ENCODE results near the gene CTSZ. TPM values are rescaled to one million over a fixed set of nuclear protein-coding genes. Genes with fewer than 3 reads are reported as not detected.
A peak's percentile ranks its signal among the peaks of the same experiment; 100 is the strongest.

The CTSZ gene
- total RNA-seq, 2 experiments from 2014 or later, result 14.7 to 17.7 TPM

GRCh38 chr20:59035381-59035780 lies 28.3 kb upstream of the CTSZ start:
- intact Hi-C loops (cut with DNase I, micrococcal nuclease), result no loop called here
- H3K27ac ChIP-seq (ENCODE audit: low read depth in 1 of 2, low read length in 2 of 2), result no peak overlapping the region
- ChIA-PET CTCF (no interaction called here), POLR2A (no interaction called here)
- peaks cover 21% of the 10 kb centered on the region for H3K4me1 ChIP-seq (ENCODE audit: insufficient read depth, low read length)
- peaks cover 41% of the 10 kb centered on the region for H3K36me3 ChIP-seq (ENCODE audit: insufficient read depth, low read length)
- DNase-seq (no peak), ATAC-seq (ENCODE audit: poor library complexity) (no peak)
- no peak overlapping the region for H3K4me3 ChIP-seq (ENCODE audit: low read length)
- peaks cover 57% of the 10 kb centered on the region for H3K4me1 Mint-ChIP-seq (ENCODE audit: low read depth)
- TF ChIP-seq, protein P1, sequence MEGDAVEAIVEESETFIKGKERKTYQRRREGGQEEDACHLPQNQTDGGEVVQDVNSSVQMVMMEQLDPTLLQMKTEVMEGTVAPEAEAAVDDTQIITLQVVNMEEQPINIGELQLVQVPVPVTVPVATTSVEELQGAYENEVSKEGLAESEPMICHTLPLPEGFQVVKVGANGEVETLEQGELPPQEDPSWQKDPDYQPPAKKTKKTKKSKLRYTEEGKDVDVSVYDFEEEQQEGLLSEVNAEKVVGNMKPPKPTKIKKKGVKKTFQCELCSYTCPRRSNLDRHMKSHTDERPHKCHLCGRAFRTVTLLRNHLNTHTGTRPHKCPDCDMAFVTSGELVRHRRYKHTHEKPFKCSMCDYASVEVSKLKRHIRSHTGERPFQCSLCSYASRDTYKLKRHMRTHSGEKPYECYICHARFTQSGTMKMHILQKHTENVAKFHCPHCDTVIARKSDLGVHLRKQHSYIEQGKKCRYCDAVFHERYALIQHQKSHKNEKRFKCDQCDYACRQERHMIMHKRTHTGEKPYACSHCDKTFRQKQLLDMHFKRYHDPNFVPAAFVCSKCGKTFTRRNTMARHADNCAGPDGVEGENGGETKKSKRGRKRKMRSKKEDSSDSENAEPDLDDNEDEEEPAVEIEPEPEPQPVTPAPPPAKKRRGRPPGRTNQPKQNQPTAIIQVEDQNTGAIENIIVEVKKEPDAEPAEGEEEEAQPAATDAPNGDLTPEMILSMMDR (IDR thresholded peaks at IDR 0.05), result no peak
- H3K36me3 Mint-ChIP-seq (ENCODE audit: low read depth), result peaks cover 81% of the 10 kb centered on the region
- no peaks in the 10 kb centered on the region for H3K9me3 Mint-ChIP-seq
- no peaks in the 10 kb centered on the region for H3K27me3 Mint-ChIP-seq
- no peaks in the 10 kb centered on the region for H3K27me3 ChIP-seq (ENCODE audit: control insufficient read depth in 1 of 2, insufficient read depth in 2 of 2, low read length in 2 of 2)
- H3K9me3 ChIP-seq (ENCODE audit: control insufficient read depth in 1 of 2, insufficient read depth in 1 of 2, low read length in 2 of 2), result no peaks in the 10 kb centered on the region
- H3K4me3 Mint-ChIP-seq, result peak overlapping the region; percentile 22
- H3K27ac Mint-ChIP-seq, result no peak overlapping the region

DNA sequence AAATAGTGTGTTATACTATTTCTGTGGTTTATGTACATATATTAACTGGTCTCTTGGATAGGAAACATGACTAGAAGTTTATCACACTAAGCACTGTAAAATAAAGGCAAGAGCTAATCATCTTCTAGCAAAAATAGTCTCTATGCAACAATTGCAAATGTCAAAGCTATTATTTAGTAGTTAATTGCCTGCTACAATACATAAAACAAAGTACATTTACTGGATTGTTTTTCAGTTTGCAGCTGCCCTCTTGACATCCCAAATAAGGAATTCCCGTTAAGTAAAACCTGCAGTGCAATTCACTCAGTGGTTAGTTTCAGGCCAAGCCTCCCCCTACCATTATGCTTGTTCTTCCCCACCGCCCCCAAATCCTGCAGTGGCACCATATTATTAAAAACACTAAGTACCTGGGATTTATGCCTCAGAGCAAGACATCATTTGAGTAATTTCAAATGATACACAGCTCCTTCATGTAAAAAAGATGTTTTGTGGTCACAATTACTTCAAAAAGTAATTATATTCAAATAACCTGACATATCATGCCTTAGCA lies 26.6 kb upstream of the CTSZ start:
- no peaks in the 10 kb centered on the region for H3K27me3 ChIP-seq (ENCODE audit: control insufficient read depth in 1 of 2, insufficient read depth in 2 of 2, low read length in 2 of 2)
- intact Hi-C loops (cut with DNase I, micrococcal nuclease), result loop anchor here (2.0 to 5.0 kb wide), 5 partner anchors 53 to 646 kb away; partner anchors contain the start of genes NELFCD (in 1 of the 2) and VAPB (in 1 of the 2)
- no peak overlapping the region for H3K4me3 ChIP-seq (ENCODE audit: low read length)
- no peak for ATAC-seq (ENCODE audit: poor library complexity)
- H3K9me3 Mint-ChIP-seq, result no peaks in the 10 kb centered on the region
- peaks cover 57% of the 10 kb centered on the region for H3K4me1 Mint-ChIP-seq (ENCODE audit: low read depth)
- H3K27ac ChIP-seq (ENCODE audit: low read depth in 1 of 2, low read length in 2 of 2), result no peak overlapping the region
- TF ChIP-seq, protein P1 (IDR thresholded peaks at IDR 0.05), result no peak
- no peaks in the 10 kb centered on the region for H3K9me3 ChIP-seq (ENCODE audit: control insufficient read depth in 1 of 2, insufficient read depth in 1 of 2, low read length in 2 of 2)
- ChIA-PET CTCF (interaction anchor here (0.6 to 1.7 kb wide), 2 partner anchors 54 to 189 kb away, joined by 3 to 4 read pairs; no protein-coding TSS in a partner anchor), POLR2A (interaction anchor here (0.7 to 4.1 kb wide), 6 partner anchors 8 to 727 kb away, joined by 3 to 67 read pairs (median 20); partner anchors contain the start of genes PRELID3B and STX16)
- H3K27me3 Mint-ChIP-seq, result no peaks in the 10 kb centered on the region
- H3K36me3 Mint-ChIP-seq (ENCODE audit: low read depth), result peaks cover 86% of the 10 kb centered on the region
- peak overlapping the region; percentile 39 for H3K27ac Mint-ChIP-seq
- peaks cover 58% of the 10 kb centered on the region for H3K36me3 ChIP-seq (ENCODE audit: insufficient read depth, low read length)
- peaks cover 24% of the 10 kb centered on the region for H3K4me1 ChIP-seq (ENCODE audit: insufficient read depth, low read length)
- no peak for DNase-seq
- H3K4me3 Mint-ChIP-seq, result peak overlapping the region; percentile 60

DNA sequence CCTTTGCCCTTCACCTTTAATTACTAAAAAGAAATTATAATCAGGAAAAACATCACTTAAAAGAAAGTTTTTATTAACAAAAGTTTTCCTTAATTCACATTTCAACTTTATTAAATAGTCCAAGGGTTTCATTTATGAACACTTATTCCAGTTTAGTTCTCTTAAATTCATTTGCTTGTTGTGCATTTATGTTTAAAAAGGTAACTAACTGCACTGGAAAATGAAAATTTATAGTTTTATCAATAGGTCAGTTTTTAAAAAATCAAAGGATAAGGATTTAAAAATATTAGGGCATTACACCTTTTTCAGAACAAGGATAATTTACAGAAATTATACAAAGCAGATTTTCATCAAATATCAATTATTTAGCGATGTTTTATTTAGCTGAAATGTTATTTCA lies 26.0 kb upstream of the CTSZ start:
- Mint-ChIP-seq H3K9me3 (no peaks in the 10 kb centered on the region), H3K4me3 (peak overlapping the region; percentile 87), H3K4me1 (ENCODE audit: low read depth) (peaks cover 61% of the 10 kb centered on the region), H3K27ac (peak overlapping the region; percentile 87), H3K36me3 (ENCODE audit: low read depth) (peaks cover 88% of the 10 kb centered on the region), H3K27me3 (no peaks in the 10 kb centered on the region)
- Histone ChIP-seq H3K4me1 (ENCODE audit: insufficient read depth, low read length) (peaks cover 24% of the 10 kb centered on the region), H3K4me3 (ENCODE audit: low read length) (peak overlapping the region; percentile 76), H3K27me3 (ENCODE audit: control insufficient read depth in 1 of 2, insufficient read depth in 2 of 2, low read length in 2 of 2) (no peaks in the 10 kb centered on the region), H3K27ac (ENCODE audit: low read depth in 1 of 2, low read length in 2 of 2) (peak overlapping the region; percentile 81 to 86), H3K9me3 (ENCODE audit: control insufficient read depth in 1 of 2, insufficient read depth in 1 of 2, low read length in 2 of 2) (no peaks in the 10 kb centered on the region), H3K36me3 (ENCODE audit: insufficient read depth, low read length) (peaks cover 59% of the 10 kb centered on the region)
- POLR2A ChIA-PET, result interaction anchor here (0.7 to 4.1 kb wide), 13 partner anchors 9 to 726 kb away, joined by 3 to 67 read pairs (median 6); partner anchors contain the start of genes PRELID3B and STX16
- intact Hi-C loops (cut with DNase I, micrococcal nuclease), result loop anchor here (2.0 to 5.0 kb wide), 5 partner anchors 52 to 646 kb away; partner anchors contain the start of genes NELFCD (in 1 of the 2) and VAPB (in 1 of the 2)
- ATAC-seq (ENCODE audit: poor library complexity) (no peak), DNase-seq (no peak)
- TF ChIP-seq, protein P1 (IDR thresholded peaks at IDR 0.05), result no peak
- CTCF ChIA-PET, result interaction anchor here (0.9 to 1.4 kb wide), 3 partner anchors 11 to 175 kb away, joined by 3 to 4 read pairs (median 3); no protein-coding TSS in a partner anchor
